WTC11 (cell line): ENCODE results near the gene SPOCK1.

ENCODE experiments used
- ATF1 ChIP-seq: sonication (generic); formaldehyde crosslinking; IDR thresholded peaks from 2 replicates; pipeline ENCODE4 v1.8.1; 2023; ENCODE audit warnings: mild to moderate bottlenecking, moderate library complexity, missing genetic modification reagents
- CREM ChIP-seq: sonication (generic); formaldehyde crosslinking; IDR thresholded peaks from 2 replicates; pipeline ENCODE4 v1.8.1; 2022; ENCODE audit warnings: mild to moderate bottlenecking, missing genetic modification reagents, moderate library complexity
- CTCF ChIP-seq: fragments of 200-600 bp; IDR thresholded peaks from 2 replicates; pipeline ENCODE4 v1.8.0; 2022; ENCODE audit warnings: antibody characterized with exemption
- ELF4 ChIP-seq: sonication (generic); formaldehyde crosslinking; IDR thresholded peaks from 2 replicates; pipeline ENCODE4 v1.8.1; 2022; ENCODE audit warnings: low read depth, mild to moderate bottlenecking, moderate library complexity, missing genetic modification reagents
- ERG ChIP-seq: fragments of 250-450 bp; sonication (Bioruptor Pico); IDR thresholded peaks from 2 replicates; pipeline ENCODE4 v1.8.0; 2021; ENCODE audit warnings: mild to moderate bottlenecking
- ESRRA ChIP-seq: sonication (generic); formaldehyde crosslinking; IDR thresholded peaks from 2 replicates; pipeline ENCODE4 v1.8.1; 2022; ENCODE audit warnings: mild to moderate bottlenecking, missing genetic modification reagents, borderline replicate concordance
- GTF2I ChIP-seq: fragments of 250-450 bp; sonication (Bioruptor Pico); conservative IDR thresholded peaks from 2 replicates; pipeline ENCODE4 v1.4.0; 2021; ENCODE audit warnings: mild to moderate bottlenecking
- JUN ChIP-seq: sonication (generic); formaldehyde crosslinking; IDR thresholded peaks from 2 replicates; pipeline ENCODE4 v1.8.0; 2023; ENCODE audit warnings: mild to moderate bottlenecking, missing genetic modification reagents
- NR2C2 ChIP-seq: sonication (generic); formaldehyde crosslinking; IDR thresholded peaks from 2 replicates; pipeline ENCODE4 v1.8.0; 2022; ENCODE audit warnings: mild to moderate bottlenecking, missing genetic modification reagents
- PRDM15 ChIP-seq: sonication (generic); formaldehyde crosslinking; IDR thresholded peaks from 2 replicates; pipeline ENCODE4 v1.8.0; 2022; ENCODE audit warnings: missing genetic modification reagents
- TEAD1 ChIP-seq: sonication (generic); formaldehyde crosslinking; IDR thresholded peaks from 2 replicates; pipeline ENCODE4 v1.8.0; 2022; ENCODE audit warnings: mild to moderate bottlenecking, missing genetic modification reagents
- USF2 ChIP-seq: sonication (generic); formaldehyde crosslinking; IDR thresholded peaks from 2 replicates; pipeline ENCODE4 v1.8.1; 2023; ENCODE audit warnings: mild to moderate bottlenecking, missing genetic modification reagents, moderate library complexity
- ZNF396 ChIP-seq: fragments of 250-450 bp; sonication (Bioruptor Pico); IDR thresholded peaks from 2 replicates; pipeline ENCODE4 v1.8.0; 2021; ENCODE audit warnings: mild to moderate bottlenecking, moderate library complexity, borderline replicate concordance

- TF ChIP-seq TEAD1 (CRISPR knock-in tag) (no peak), CTCF (no peak), ATF1 (CRISPR knock-in tag) (no peak), USF2 (CRISPR knock-in tag) (no peak), ESRRA (CRISPR knock-in tag) (no peak), ZNF396 (CRISPR knock-in tag) (no peak), ERG (CRISPR knock-in tag) (no peak), NR2C2 (CRISPR knock-in tag) (no peak), JUN (CRISPR knock-in tag) (no peak), GTF2I (CRISPR knock-in tag) (no peak), CREM (no peak), ELF4 (CRISPR knock-in tag) (no peak), PRDM15 (CRISPR knock-in tag) (no peak)
Measured at GRCh38 chr5:137234973-137235943, 263.9 kb downstream of the SPOCK1 start.
